GM12873 (cell line): ENCODE results near the gene WRAP73.

Experiments
- TF ChIP-seq, protein P1 (sequence below): IDR thresholded peaks from 2 replicates; pipeline ENCODE4 v1.5.1; 2012; ENCODE audit warnings: low read depth, mild to moderate bottlenecking, moderate library complexity, low read length, control low read depth; ENCODE audit not compliant: insufficient read depth; ENCODE audit errors: missing control alignments

WRAP73 gene

DNA sequence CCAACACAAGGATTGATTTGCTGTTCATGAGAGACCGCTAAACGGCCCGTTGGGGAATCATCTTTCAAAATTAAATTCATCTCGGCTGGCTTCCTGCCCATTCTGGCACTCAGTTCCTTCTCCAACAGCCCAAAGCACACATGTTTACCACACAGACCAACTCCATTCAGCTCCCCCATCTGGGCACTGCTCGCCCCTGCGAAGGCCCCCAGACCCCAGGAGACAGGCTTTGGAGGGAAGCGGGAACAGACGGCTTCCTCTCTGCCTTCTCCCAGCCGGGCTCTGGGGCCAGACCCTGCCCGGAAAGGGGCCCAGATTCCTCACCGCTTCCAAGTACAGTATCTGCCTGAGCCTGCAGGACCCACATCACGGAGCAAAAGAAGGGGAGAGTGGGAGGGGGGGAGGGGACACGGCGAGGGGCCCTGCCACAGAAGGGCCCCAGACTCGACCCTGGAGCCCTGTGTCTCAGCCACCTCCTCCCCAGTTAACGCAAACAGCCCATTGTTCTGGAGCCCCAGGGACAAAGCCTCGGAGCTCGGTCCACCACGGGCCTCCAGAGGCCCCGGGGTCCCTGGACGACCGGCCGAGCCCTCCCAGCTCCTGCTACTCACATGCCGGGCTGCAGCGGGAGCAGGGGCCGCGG, 39.3 kb downstream of the WRAP73 start:
- TF ChIP-seq, protein P1, sequence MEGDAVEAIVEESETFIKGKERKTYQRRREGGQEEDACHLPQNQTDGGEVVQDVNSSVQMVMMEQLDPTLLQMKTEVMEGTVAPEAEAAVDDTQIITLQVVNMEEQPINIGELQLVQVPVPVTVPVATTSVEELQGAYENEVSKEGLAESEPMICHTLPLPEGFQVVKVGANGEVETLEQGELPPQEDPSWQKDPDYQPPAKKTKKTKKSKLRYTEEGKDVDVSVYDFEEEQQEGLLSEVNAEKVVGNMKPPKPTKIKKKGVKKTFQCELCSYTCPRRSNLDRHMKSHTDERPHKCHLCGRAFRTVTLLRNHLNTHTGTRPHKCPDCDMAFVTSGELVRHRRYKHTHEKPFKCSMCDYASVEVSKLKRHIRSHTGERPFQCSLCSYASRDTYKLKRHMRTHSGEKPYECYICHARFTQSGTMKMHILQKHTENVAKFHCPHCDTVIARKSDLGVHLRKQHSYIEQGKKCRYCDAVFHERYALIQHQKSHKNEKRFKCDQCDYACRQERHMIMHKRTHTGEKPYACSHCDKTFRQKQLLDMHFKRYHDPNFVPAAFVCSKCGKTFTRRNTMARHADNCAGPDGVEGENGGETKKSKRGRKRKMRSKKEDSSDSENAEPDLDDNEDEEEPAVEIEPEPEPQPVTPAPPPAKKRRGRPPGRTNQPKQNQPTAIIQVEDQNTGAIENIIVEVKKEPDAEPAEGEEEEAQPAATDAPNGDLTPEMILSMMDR: no peak

- TF ChIP-seq, protein P1: no peak
Measured at GRCh38 chr1:3609769-3610526, 40.0 kb downstream of the WRAP73 start.

GRCh38 chr1:3609016-3609768, 40.7 kb downstream of the WRAP73 start:
- TF ChIP-seq, protein P1: no peak

DNA sequence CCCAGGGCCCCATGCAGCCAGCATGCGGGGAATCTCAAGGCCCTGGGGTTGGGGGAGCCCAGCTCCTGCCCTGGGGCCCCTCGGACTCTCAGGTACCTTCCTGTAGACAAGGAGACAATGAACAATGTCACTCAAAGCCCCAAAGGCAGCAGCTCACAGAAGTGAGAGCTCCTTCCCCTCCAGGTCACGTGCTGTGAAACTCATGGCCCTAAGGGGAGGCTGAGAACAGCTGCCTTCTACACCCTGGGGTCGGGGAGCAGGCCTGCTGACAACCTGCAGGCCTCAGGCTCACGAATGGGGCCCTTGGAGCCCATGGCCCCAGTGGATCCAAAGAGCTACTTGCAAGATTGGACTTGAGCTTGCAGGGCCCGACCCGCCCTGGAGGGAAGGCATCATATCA, 41.7 kb downstream of the WRAP73 start:
- TF ChIP-seq, protein P1: no peak

DNA sequence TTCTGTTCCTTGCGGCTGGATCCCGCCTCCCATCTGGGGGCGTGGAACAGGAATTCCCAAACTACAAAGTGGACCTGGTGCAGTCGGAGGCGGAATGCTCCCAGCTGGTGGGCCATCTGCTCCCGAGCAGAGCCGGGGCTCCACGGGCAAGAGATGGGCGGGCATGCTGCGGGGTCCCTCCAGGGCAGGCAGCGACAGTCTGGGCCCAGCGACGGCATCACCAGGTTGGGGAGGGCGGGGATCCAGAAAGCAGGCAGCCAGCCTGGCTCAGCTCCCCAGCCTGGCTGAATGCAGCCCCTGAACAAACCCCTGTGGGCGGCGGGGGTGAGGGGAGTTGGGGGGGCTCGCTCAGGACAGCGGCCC, 42.2 kb downstream of the WRAP73 start:
- TF ChIP-seq, protein P1: no peak

GRCh38 chr1:3606779-3607702, 42.9 kb downstream of the WRAP73 start:
- TF ChIP-seq, protein P1: no peak
